GM23338 (cell line): Measurements from ENCODE around the gene TNFAIP8L3. TPM values are rescaled to one million over a fixed set of nuclear protein-coding genes. Genes with fewer than 3 reads are reported as not detected.

Experiments
- ATAC-seq: fragments of 200-7000 bp; cut with Tn5 transposase; 3 replicates; pipeline ENCODE4 v1.9.1; 2020
- DNase-seq: peaks from one replicate; pipeline ENCODE4 v3.0.0-alpha.2; 2015; ENCODE audit warnings: low spot score
- H2AFZ ChIP-seq: fragments of 200-600 bp; sonication (generic); 2 replicates; pipeline ENCODE4 v1.8.0; 2016; ENCODE audit warnings: antibody characterized with exemption, mild to moderate bottlenecking, moderate library complexity
- H3F3A ChIP-seq: fragments of 200-600 bp; sonication (generic); replicated peaks from 2 replicates; pipeline ENCODE4 v1.8.0; 2017; ENCODE audit warnings: antibody characterized with exemption, mixed run types, low read depth
- H3K27ac ChIP-seq: fragments of 200-600 bp; sonication (generic); 2 replicates; pipeline ENCODE4 v1.6.1; 2016; ENCODE audit warnings: low read depth
- H3K27me3 ChIP-seq: fragments of 200-600 bp; sonication (generic); 2 replicates; pipeline ENCODE4 v1.8.0; 2016; ENCODE audit warnings: mild to moderate bottlenecking, mixed run types, moderate library complexity; ENCODE audit not compliant: insufficient read depth
- H3K36me3 ChIP-seq: fragments of 200-600 bp; sonication (generic); 2 replicates; pipeline ENCODE4 v1.8.0; 2016; ENCODE audit warnings: mild to moderate bottlenecking; ENCODE audit not compliant: insufficient read depth
- H3K4me1 ChIP-seq: fragments of 200-600 bp; sonication (generic); 2 replicates; pipeline ENCODE4 v1.8.0; 2016; ENCODE audit warnings: mild to moderate bottlenecking, moderate library complexity; ENCODE audit not compliant: insufficient read depth
- H3K4me2 ChIP-seq: fragments of 200-600 bp; sonication (generic); 2 replicates; pipeline ENCODE4 v1.7.1; 2017; ENCODE audit warnings: mixed run types
- H3K4me3 ChIP-seq: fragments of 200-600 bp; sonication (generic); 2 replicates; pipeline ENCODE4 v1.6.1; 2016; ENCODE audit warnings: mixed run types
- H3K79me2 ChIP-seq: fragments of 200-600 bp; sonication (generic); replicated peaks from 2 replicates; pipeline ENCODE4 v1.8.0; 2017; ENCODE audit warnings: mild to moderate bottlenecking; ENCODE audit not compliant: insufficient read depth
- H3K9me2 ChIP-seq: fragments of 200-600 bp; sonication (generic); 2 replicates; pipeline ENCODE4 v1.8.0; 2017; ENCODE audit not compliant: insufficient read depth
- H4K20me1 ChIP-seq: fragments of 200-600 bp; sonication (generic); replicated peaks from 2 replicates; pipeline ENCODE4 v1.8.0; 2017; ENCODE audit warnings: mild to moderate bottlenecking; ENCODE audit not compliant: insufficient read depth
- H3K27ac Mint-ChIP-seq: 2 replicates; pipeline ENCODE4 v1.8.0; 2020; ENCODE audit warnings: inconsistent platforms, mild to moderate bottlenecking, moderate library complexity, mixed read lengths
- H3K27me3 Mint-ChIP-seq: 3 replicates; pipeline ENCODE4 v1.8.0; 2022; ENCODE audit warnings: low read depth, mild to moderate bottlenecking, moderate library complexity, mixed read lengths, inconsistent platforms; ENCODE audit not compliant: insufficient read depth, poor library complexity
- H3K36me3 Mint-ChIP-seq: 3 replicates; pipeline ENCODE4 v1.8.0; 2021; ENCODE audit warnings: low read depth, mild to moderate bottlenecking, inconsistent platforms, moderate library complexity, mixed read lengths
- H3K4me1 Mint-ChIP-seq: 3 replicates; pipeline ENCODE4 v1.8.0; 2020; ENCODE audit warnings: mild to moderate bottlenecking, inconsistent platforms, mixed read lengths
- H3K4me3 Mint-ChIP-seq: 3 replicates; pipeline ENCODE4 v1.8.0; 2021; ENCODE audit warnings: moderate library complexity, mild to moderate bottlenecking, inconsistent platforms, mixed read lengths
- H3K9me3 Mint-ChIP-seq: 3 replicates; pipeline ENCODE4 v1.8.0; 2020; ENCODE audit warnings: moderate library complexity, mild to moderate bottlenecking, inconsistent platforms, mixed read lengths
- CREB1 ChIP-seq: fragments of 250-450 bp; sonication (Bioruptor Pico); IDR thresholded peaks from 2 replicates; pipeline ENCODE4 v1.5.0; 2020; ENCODE audit warnings: low read depth, mild to moderate bottlenecking, moderate library complexity
- CTCF ChIP-seq, 2 experiments: fragments of 200-600 bp in 1 of 2; sonication (generic) in 1 of 2; conservative IDR thresholded peaks; 2 replicates each; pipeline versions ENCODE4 v1.5.1 to v1.6.1; 2016 to 2017; ENCODE audit warnings: antibody characterized with exemption in 2 of 2, low read depth in 2 of 2, mild to moderate bottlenecking in 2 of 2, moderate library complexity in 1 of 2
- ETS1 ChIP-seq: IDR thresholded peaks from 2 replicates; pipeline ENCODE4 v1.6.1; 2016; ENCODE audit warnings: antibody characterized with exemption
- EZH2 ChIP-seq: fragments of 200-600 bp; sonication (generic); IDR thresholded peaks from one replicate; pipeline ENCODE4 v1.8.0; 2017; ENCODE audit warnings: antibody characterized with exemption, mild to moderate bottlenecking, low read depth; ENCODE audit not compliant: unreplicated experiment
- EZH2phosphoT487 ChIP-seq: fragments of 200-600 bp; sonication (generic); IDR thresholded peaks from one replicate; pipeline ENCODE4 v1.8.1; 2018; ENCODE audit warnings: antibody characterized with exemption; ENCODE audit not compliant: unreplicated experiment
- JUNB ChIP-seq: IDR thresholded peaks from one replicate; pipeline ENCODE4 v1.6.1; 2016; ENCODE audit warnings: antibody characterized with exemption; ENCODE audit not compliant: unreplicated experiment
- NANOG ChIP-seq: IDR thresholded peaks from 2 replicates; pipeline ENCODE4 v1.6.1; 2016; ENCODE audit warnings: antibody characterized with exemption, borderline replicate concordance
- POLR2AphosphoS5 ChIP-seq: IDR thresholded peaks from 2 replicates; pipeline ENCODE4 v1.6.1; 2016; ENCODE audit warnings: antibody characterized with exemption, low read depth
- REST ChIP-seq: IDR thresholded peaks from one replicate; pipeline ENCODE4 v1.6.1; 2018; ENCODE audit warnings: antibody characterized with exemption; ENCODE audit not compliant: unreplicated experiment
- STAT1 ChIP-seq: IDR thresholded peaks from one replicate; pipeline ENCODE4 v1.6.1; 2016; ENCODE audit warnings: antibody characterized with exemption; ENCODE audit not compliant: unreplicated experiment
- ZNF114 ChIP-seq: fragments of 250-450 bp; sonication (Bioruptor Pico); IDR thresholded peaks from 2 replicates; pipeline ENCODE4 v1.5.0; 2020; ENCODE audit warnings: mild to moderate bottlenecking, moderate library complexity
- ZNF331 ChIP-seq: fragments of 250-450 bp; sonication (Bioruptor Pico); IDR thresholded peaks from 2 replicates; pipeline ENCODE4 v1.5.0; 2020; ENCODE audit warnings: low read depth, mild to moderate bottlenecking, moderate library complexity
- ZNF462 ChIP-seq: fragments of 250-450 bp; sonication (Bioruptor Pico); IDR thresholded peaks from 2 replicates; pipeline ENCODE4 v1.5.0; 2020; ENCODE audit warnings: mild to moderate bottlenecking, moderate library complexity
- polyA plus RNA-seq: library from polyadenylated mRNA; unstranded; fragments of >200 nt; fragmentation: Nextera tagmentation; extraction: Ambion mirVana; gene quantifications from 2 replicates; pipeline ENCODE4 v1.2.1, GENCODE V29; 2016
- total RNA-seq: library from RNA; depleted of rRNA; stranded (reverse); fragments of >200 nt; shearing (Covaris generic); gene quantifications from 2 replicates; pipeline ENCODE4 v1.2.3, GENCODE V29; 2014

Gene TNFAIP8L3
- total and polyA plus RNA-seq, 2 experiments from 2014 or later, result 0.23 to 0.31 TPM

GRCh38 chr15:51051776-51052175, 42.9 kb downstream of the TNFAIP8L3 start:
- Histone ChIP-seq H3K27ac (no peak overlapping the region), H3K27me3 (no peaks in the 10 kb centered on the region), H4K20me1 (no peaks in the 10 kb centered on the region), H3K4me1 (peaks cover 15% of the 10 kb centered on the region), H3K9me2 (0 out of 2 replicates have a peak, but pooled peaks cover 12% of the 10 kb centered on the region), H3F3A (no peaks in the 10 kb centered on the region), H2AFZ (no peak overlapping the region), H3K4me2 (no peak overlapping the region), H3K36me3 (no peaks in the 10 kb centered on the region), H3K4me3 (no peak overlapping the region), H3K79me2 (no peaks in the 10 kb centered on the region)
- no peak for TF ChIP-seq STAT1
- no peak for TF ChIP-seq ZNF462 (CRISPR knock-in tag)
- no peak for TF ChIP-seq ZNF331 (CRISPR knock-in tag)
- no peak for TF ChIP-seq NANOG
- TF ChIP-seq EZH2, result no peak
- TF ChIP-seq REST, result no peak
- no peak for TF ChIP-seq EZH2phosphoT487
- no peak for TF ChIP-seq CREB1 (CRISPR knock-in tag)
- TF ChIP-seq CTCF (conservative IDR thresholded peaks at IDR 0.05; ENCODE audit: low read depth in 2 of 2), result no peak
- no peak for TF ChIP-seq ZNF114
- no peak for TF ChIP-seq ETS1
- no peak for TF ChIP-seq POLR2AphosphoS5
- no peak for TF ChIP-seq JUNB
- ATAC-seq (no peak), DNase-seq (no peak)
- Mint-ChIP-seq H3K27ac (no peak overlapping the region), H3K36me3 (no peaks in the 10 kb centered on the region; the same call in 2 of the 3 replicates), H3K9me3 (no peaks in the 10 kb centered on the region), H3K4me1 (peaks cover 36% of the 10 kb centered on the region), H3K27me3 (peaks cover 2% of the 10 kb centered on the region), H3K4me3 (no peak overlapping the region)
